Ishikawa (cell line): ENCODE data around the gene NEK9.

Source experiments
- CEBPB ChIP-seq: IDR thresholded peaks from 2 replicates; pipeline ENCODE4 v1.6.1; 2012
- CREB1 ChIP-seq: IDR thresholded peaks from 2 replicates; pipeline ENCODE4 v1.6.1; 2012; ENCODE audit warnings: low read depth
- EGR1 ChIP-seq: IDR thresholded peaks from 2 replicates; pipeline ENCODE4 v1.6.1; 2012
- EP300 ChIP-seq: IDR thresholded peaks from 2 replicates; pipeline ENCODE4 v1.6.1; 2012; ENCODE audit warnings: borderline replicate concordance
- FOXM1 ChIP-seq: IDR thresholded peaks from 2 replicates; pipeline ENCODE4 v1.6.1; 2012; ENCODE audit warnings: low read depth, borderline replicate concordance
- NFIC ChIP-seq: IDR thresholded peaks from 2 replicates; pipeline ENCODE4 v1.6.1; 2012
- RAD21 ChIP-seq: IDR thresholded peaks from 2 replicates; pipeline ENCODE4 v1.6.1; 2012; ENCODE audit warnings: low read depth
- TAF1 ChIP-seq: IDR thresholded peaks from 2 replicates; pipeline ENCODE4 v1.6.1; 2012; ENCODE audit warnings: low read depth, mild to moderate bottlenecking
- TCF12 ChIP-seq: IDR thresholded peaks from 2 replicates; pipeline ENCODE4 v1.6.1; 2012; ENCODE audit warnings: low read depth
- TEAD4 ChIP-seq: IDR thresholded peaks from 2 replicates; pipeline ENCODE4 v1.6.1; 2012
- YY1 ChIP-seq: IDR thresholded peaks from 2 replicates; pipeline ENCODE4 v1.6.1; 2012; ENCODE audit warnings: low read depth
- ZBTB7A ChIP-seq: IDR thresholded peaks from 2 replicates; pipeline ENCODE4 v1.6.1; 2012; ENCODE audit warnings: low read depth
- TF ChIP-seq, protein P1 (sequence below): IDR thresholded peaks from 2 replicates; pipeline ENCODE4 v1.6.1; 2012
- TF ChIP-seq, protein P2 (sequence below): IDR thresholded peaks from 2 replicates; pipeline ENCODE4 v1.6.1; 2012; ENCODE audit warnings: low read depth, mild to moderate bottlenecking
- TF ChIP-seq, protein P3 (sequence below): IDR thresholded peaks from 2 replicates; pipeline ENCODE4 v1.6.1; 2012

The NEK9 gene

DNA sequence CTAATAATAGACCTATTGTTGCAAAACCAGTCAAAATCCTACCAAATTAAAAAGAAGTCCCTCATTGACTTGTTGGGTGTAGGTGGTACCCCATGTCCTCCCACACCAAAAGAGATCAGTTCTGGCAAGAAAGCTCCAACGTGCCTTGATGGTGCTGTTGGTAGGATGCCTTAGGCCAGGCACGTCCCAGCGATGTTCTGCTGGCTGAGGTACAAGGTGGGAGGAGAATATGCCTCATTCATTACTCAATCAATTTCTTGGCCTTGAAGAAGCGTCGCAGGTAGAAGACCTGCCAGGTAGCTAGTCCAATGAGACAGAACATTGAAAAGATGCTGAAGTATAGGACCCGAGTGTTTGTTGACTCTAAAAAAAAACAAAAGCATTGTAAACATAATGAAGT lies 7.8 kb upstream of the NEK9 start:
- TF ChIP-seq ZBTB7A = no peak
- no peak for TF ChIP-seq TCF12
- no peak for TF ChIP-seq CREB1
- TF ChIP-seq, protein P1, sequence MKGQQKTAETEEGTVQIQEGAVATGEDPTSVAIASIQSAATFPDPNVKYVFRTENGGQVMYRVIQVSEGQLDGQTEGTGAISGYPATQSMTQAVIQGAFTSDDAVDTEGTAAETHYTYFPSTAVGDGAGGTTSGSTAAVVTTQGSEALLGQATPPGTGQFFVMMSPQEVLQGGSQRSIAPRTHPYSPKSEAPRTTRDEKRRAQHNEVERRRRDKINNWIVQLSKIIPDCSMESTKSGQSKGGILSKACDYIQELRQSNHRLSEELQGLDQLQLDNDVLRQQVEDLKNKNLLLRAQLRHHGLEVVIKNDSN = no peak
- TF ChIP-seq YY1 = no peak
- TF ChIP-seq, protein P2, sequence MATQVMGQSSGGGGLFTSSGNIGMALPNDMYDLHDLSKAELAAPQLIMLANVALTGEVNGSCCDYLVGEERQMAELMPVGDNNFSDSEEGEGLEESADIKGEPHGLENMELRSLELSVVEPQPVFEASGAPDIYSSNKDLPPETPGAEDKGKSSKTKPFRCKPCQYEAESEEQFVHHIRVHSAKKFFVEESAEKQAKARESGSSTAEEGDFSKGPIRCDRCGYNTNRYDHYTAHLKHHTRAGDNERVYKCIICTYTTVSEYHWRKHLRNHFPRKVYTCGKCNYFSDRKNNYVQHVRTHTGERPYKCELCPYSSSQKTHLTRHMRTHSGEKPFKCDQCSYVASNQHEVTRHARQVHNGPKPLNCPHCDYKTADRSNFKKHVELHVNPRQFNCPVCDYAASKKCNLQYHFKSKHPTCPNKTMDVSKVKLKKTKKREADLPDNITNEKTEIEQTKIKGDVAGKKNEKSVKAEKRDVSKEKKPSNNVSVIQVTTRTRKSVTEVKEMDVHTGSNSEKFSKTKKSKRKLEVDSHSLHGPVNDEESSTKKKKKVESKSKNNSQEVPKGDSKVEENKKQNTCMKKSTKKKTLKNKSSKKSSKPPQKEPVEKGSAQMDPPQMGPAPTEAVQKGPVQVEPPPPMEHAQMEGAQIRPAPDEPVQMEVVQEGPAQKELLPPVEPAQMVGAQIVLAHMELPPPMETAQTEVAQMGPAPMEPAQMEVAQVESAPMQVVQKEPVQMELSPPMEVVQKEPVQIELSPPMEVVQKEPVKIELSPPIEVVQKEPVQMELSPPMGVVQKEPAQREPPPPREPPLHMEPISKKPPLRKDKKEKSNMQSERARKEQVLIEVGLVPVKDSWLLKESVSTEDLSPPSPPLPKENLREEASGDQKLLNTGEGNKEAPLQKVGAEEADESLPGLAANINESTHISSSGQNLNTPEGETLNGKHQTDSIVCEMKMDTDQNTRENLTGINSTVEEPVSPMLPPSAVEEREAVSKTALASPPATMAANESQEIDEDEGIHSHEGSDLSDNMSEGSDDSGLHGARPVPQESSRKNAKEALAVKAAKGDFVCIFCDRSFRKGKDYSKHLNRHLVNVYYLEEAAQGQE = no peak
- no peak for TF ChIP-seq FOXM1
- TF ChIP-seq CEBPB = no peak
- TF ChIP-seq, protein P3, sequence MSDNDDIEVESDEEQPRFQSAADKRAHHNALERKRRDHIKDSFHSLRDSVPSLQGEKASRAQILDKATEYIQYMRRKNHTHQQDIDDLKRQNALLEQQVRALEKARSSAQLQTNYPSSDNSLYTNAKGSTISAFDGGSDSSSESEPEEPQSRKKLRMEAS = no peak
- no peak for TF ChIP-seq EP300
- TF ChIP-seq TEAD4 = no peak
- no peak for TF ChIP-seq EGR1
- no peak for TF ChIP-seq NFIC
- no peak for TF ChIP-seq TAF1
- no peak for TF ChIP-seq RAD21

DNA sequence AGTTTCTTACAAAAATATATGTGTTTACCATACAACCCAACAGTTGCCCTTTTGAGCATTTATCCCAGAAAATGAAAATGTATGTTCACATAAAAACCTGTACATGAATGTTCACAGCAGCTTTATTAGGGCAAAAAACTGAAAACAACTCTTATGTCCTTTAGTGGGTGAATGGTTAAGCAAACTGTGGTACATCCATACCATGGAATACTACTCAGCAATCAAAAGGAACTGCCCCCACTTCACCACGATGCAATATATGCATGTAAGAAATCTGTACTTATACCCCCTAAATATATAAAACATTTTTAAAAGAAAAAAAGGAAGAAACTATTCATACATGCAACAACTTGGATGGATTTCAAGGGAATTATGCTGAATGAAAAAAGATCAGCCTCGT lies 6.7 kb upstream of the NEK9 start:
- TF ChIP-seq ZBTB7A (no peak), CREB1 (no peak), YY1 (no peak), FOXM1 (no peak), RAD21 (no peak), NFIC (no peak), TEAD4 (no peak), EGR1 (no peak), CEBPB (no peak)
- TF ChIP-seq, protein P1 = no peak
- TF ChIP-seq, protein P3 = no peak

DNA sequence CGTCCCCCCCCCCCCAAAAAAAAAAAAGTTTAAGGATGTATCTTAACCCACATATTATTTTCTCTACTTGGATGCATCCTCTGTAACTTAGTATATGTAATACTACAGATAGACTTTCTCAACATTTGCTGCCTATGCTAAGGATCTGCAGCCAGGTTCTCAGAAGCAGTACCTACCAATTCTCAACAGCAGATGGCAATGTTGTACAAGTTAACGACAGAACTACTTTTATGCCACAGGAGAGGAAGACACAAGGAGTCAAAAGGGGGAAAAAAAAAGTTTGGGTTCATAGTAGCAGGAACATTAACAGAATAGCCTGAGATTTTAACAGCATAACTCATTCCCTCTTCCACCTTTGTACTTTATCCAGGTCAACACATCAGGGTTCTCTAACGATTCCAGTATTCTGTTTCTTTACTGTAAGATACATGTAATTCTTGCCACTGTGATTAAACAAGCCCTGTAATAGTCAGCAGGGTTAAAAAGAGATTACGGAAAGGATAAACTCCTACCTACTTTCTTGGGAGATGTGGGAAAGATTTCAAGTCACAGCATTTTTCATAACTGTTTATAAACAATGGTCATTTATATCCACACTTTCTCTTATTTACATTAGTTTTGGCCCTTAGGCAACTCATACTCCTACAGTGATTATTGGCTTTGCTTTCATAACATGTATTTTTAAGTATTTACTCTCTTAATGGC lies 5.7 kb upstream of the NEK9 start:
- TF ChIP-seq, protein P2 = no peak
- no peak for TF ChIP-seq YY1
- TF ChIP-seq TAF1 = no peak
- TF ChIP-seq RAD21 = peak; percentile 91

DNA sequence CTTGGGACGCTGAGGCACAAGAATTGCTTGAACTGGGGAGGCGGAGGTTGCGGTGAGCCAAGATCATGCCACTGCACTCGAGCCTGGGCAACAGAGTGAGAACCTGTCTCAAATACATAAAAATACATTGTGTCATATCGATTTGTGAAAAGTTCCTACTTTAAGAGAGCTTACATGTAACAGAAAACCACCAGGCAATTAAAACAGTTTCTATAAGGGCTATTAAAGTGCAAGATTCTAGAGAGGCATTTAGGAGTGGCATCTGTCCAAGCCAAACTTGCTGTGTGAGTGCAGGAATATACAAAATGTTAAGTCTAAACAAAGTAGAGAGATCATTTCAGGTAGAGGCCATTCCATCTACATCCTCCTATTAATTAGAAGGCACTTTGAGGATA lies 1.7 kb upstream of the NEK9 start:
- TF ChIP-seq ZBTB7A (no peak), YY1 (no peak), CEBPB (no peak), EGR1 (no peak), TEAD4 (no peak), RAD21 (no peak), FOXM1 (no peak), CREB1 (no peak), TCF12 (no peak)
- TF ChIP-seq, protein P1 = no peak

DNA sequence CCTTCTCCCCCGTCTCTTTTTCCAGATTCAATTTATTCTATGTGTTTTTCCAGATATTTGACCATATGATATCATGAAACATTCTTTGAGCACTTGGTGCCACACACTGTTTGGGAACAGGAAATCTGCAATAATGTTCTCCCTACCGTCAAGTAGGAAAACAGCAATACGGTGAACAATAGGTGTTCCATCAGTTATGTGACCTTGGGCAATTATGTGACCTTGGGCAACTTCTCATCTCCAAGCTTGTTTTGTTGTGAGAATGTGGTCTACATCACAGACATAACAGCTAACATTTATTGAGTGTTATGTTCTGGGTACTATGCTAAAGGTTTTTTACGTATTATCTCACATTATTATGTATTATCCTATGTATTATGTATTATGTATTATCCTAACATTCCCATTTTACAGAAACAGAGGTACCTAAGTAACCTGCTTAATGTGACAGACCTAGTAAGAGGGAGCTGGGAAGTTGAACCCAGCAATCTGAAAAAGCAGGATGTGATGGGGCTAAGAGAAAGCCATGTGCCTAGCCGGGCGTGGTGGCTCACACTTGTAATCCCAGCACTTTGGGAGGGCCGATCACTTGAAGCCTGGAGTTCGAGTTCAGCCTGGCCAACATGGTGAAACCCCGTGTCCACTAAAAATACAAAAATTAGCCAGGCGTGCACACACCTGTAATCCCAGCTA lies 1.2 kb upstream of the NEK9 start:
- TF ChIP-seq, protein P1 = no peak
- TF ChIP-seq RAD21 (no peak), TCF12 (no peak), TEAD4 (no peak), ZBTB7A (no peak), TAF1 (no peak), YY1 (no peak), EP300 (no peak), EGR1 (no peak), CREB1 (no peak), CEBPB (no peak), FOXM1 (no peak), NFIC (no peak)
- TF ChIP-seq, protein P3 = no peak
- TF ChIP-seq, protein P2 = no peak
